ENCODE data around the gene HOXB5.

HOXB5 gene

GRCh38 chr17:48571826-48572417 is 21.7 kb downstream of the HOXB5 start:
- DNase-seq, result no peak

- DNase-seq, result no peak
These were observed 22.4 kb downstream of the HOXB5 start for GRCh38 chr17:48571024-48571818.

GRCh38 chr17:48570325-48571023 is 23.1 kb downstream of the HOXB5 start:
- no peak for DNase-seq

GRCh38 chr17:48569674-48570324 is 23.8 kb downstream of the HOXB5 start:
- DNase-seq, result no peak

GRCh38 chr17:48569240-48569582 is 24.4 kb downstream of the HOXB5 start:
- DNase-seq, result no peak

- DNase-seq, result no peak
These were observed 24.9 kb downstream of the HOXB5 start for GRCh38 chr17:48568499-48569239.

- no peak for DNase-seq
These were observed 25.8 kb downstream of the HOXB5 start for GRCh38 chr17:48567646-48568354.

GRCh38 chr17:48567209-48567608 is 26.4 kb downstream of the HOXB5 start:
- no peak for DNase-seq

- no peak for DNase-seq
These were observed 26.9 kb downstream of the HOXB5 start for GRCh38 chr17:48566717-48567116.

GRCh38 chr17:48565925-48566710 is 27.5 kb downstream of the HOXB5 start:
- DNase-seq, result no peak

GRCh38 chr17:48565022-48565554 is 28.5 kb downstream of the HOXB5 start:
- no peak for DNase-seq

- DNase-seq, result peak; percentile 55
These were observed 29.2 kb downstream of the HOXB5 start for GRCh38 chr17:48564188-48565021.

- no peak for DNase-seq
These were observed 29.8 kb downstream of the HOXB5 start for GRCh38 chr17:48563867-48564187.

GRCh38 chr17:48563385-48563838 is 30.2 kb downstream of the HOXB5 start:
- DNase-seq, result no peak

- DNase-seq, result no peak
These were observed 30.6 kb downstream of the HOXB5 start for GRCh38 chr17:48562934-48563333.

GRCh38 chr17:48561884-48562810 is 31.4 kb downstream of the HOXB5 start:
- no peak for DNase-seq

GRCh38 chr17:48559840-48560817 is 33.5 kb downstream of the HOXB5 start:
- DNase-seq, result no peak
